Stimulated activated CD4-positive, alpha-beta T cell treated with anti-CD3 and anti-CD28 coated beads, Interleukin-1b, Interleukin-23, amount 100 ng/mL, for 24 hours (primary cell): Measurements from ENCODE around the gene LEO1.
"Not testable (repeated sequence)": the region's sequence is repeated elsewhere in the genome, so short reads cannot be mapped to it uniquely, and the experiment has no call there.

Experiments used
- DNase-seq, 4 experiments: peaks; one replicate each; pipeline ENCODE4 v3.0.0-alpha.2; 2020; ENCODE audit warnings: low read depth in 4 of 4, low spot score in 1 of 4

LEO1 gene

GRCh38 chr15:52004806-52005205 lies 33.2 kb upstream of the LEO1 start:
- no peak for DNase-seq

DNA sequence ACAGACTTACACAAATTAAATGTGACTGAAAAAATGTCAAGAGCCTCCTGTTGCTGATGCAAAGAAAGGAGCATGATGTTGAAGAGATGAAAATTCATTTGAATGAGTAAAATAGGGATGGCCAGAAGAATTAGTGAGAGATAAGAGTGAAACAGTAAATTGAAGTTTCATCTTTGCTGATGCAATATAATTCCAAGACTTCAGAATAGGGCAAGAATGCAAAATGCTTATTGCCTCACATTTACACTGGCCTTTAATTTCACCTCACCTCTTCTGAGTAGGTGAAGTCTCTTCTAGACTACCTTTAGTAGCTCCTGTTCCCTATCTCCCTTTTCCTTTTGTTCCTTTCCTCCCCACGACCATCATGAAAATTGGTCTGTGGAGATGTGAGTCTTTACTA lies 32.1 kb upstream of the LEO1 start:
- DNase-seq: no peak

- not testable (repeated sequence) for DNase-seq
Observed at GRCh38 chr15:52003089-52003488, 31.5 kb upstream of the LEO1 start.

GRCh38 chr15:52002351-52002750 lies 30.8 kb upstream of the LEO1 start:
- no peak for DNase-seq

GRCh38 chr15:51992953-51993352 lies 21.4 kb upstream of the LEO1 start:
- no peak for DNase-seq

DNA sequence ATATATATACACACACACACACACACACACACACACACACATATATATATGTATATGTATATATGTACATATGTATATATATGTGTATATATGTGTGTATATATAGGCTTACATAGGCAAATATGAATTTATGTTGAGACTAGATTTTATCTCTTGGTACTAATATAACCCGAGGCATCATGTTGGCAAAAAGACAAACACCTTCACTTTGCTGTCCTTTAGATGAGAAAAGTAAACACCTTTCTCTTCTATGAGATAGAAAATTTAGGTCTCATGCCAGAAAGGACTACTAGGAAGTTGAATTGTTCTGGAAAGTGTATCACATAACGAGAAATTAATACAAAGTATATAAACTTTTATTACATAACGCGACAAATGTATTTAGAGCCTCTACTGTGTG lies 19.6 kb upstream of the LEO1 start:
- DNase-seq: no peak

DNA sequence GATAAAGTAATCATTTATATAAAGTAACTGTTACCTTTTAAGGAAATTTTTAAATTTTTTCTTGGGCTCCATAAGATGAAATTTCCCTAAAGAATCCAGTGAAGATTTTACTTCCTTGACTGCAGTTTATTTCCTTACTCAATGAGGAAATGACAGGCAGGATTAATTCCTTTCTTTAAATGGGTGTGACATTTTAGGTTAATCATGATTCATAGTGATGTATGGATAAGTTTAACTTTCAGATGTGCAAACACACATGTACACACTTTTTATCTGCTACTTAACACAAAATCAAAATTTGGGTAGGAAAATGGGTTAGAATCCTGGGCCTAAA lies 11.2 kb upstream of the LEO1 start:
- no peak for DNase-seq

DNA sequence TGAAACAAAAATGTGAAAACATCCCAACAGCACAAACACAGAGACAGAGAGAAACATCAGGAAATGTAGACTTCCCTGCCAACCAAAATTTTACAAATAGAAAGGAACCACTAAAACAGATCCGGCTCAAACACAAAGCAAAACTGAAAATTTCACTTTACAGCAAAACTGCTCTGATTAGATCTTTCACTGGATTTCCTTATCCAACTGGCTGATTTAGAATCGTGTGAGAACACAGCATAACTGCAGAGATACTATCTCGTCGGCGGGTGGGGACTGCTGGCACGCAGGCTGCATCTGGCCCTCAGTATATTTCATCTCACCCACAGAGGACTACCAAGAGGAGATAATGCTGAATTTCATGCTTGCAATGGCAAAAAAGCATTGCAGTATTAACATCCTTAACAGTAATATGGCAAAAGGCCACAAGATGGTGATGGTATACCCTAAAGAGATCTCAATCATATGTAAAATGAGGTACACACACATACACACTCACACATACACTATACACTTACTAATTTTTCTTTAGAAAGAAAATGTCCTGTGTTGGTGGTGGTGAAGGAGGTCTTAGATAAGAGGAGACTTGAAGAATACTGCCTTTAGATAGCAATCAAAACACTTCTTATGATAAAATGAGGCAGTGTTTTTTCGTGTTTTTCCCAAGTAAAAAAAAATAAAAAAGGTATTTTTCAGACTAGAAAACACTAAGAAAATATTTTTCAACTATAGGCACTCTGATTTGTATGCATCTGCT lies 10.6 kb upstream of the LEO1 start:
- DNase-seq: peak in 1 of 4 experiments; percentile 14

DNA sequence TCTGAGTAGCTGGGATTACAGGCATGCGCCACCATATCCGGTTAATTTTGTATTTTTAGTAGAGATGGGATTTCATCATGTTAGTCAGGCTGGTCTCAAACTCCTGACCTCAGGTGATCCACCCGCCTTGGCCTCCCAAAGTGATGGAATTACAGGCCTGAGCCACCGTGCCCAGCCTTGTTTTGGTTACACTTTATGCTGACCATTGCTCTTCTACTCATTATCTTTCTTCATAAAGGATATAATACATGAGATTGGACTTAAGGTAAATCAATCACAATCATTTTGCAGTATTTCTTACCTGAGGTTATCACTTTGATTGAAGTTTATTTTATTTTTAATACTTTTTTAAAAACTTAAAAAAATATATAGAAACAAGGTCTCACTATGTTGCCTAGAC lies 2.2 kb upstream of the LEO1 start:
- no peak for DNase-seq

DNA sequence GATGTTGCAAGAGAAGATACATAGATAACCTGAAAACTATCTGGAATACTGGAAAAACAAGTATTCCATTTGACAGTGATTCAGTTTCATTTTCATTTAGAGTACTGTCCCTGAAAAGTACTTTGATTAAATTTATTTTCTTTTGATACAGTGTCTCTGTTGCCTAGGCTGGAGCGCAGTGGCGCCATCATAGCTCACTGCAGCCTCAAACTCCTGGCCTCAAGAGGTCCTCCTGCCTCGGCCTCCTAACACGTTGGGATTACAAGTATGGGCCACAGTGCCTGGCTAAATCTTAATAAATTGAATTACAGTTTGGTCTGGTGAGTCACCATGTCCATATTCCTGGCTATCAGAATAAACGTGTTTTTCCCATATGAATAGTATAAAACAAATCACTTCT lies 1.6 kb upstream of the LEO1 start:
- no peak for DNase-seq

GRCh38 chr15:51971032-51971374 lies 575 bp downstream of the LEO1 start:
- DNase-seq: no peak

GRCh38 chr15:51970132-51970817 lies 1.3 kb downstream of the LEO1 start:
- DNase-seq: no peak

DNA sequence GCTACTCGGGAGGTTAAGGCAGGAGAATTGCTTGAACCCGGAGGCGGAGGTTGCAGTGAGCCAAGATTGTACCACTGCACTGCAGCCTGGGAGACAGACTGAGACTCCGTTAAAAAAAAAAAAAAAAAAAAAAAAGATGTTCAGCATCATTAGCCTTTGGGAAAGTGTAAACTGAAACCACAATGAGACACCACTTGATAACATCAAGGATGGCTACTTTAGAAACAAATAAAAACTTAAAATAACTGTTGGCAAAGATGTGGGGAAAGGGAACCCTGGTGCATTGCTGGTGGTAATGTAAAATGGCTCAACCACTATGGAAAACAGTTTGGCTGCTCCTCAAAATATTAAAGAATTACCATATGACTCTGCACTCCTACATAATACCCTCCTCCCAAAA lies 1.9 kb downstream of the LEO1 start:
- DNase-seq: no peak

- no peak for DNase-seq
Observed at GRCh38 chr15:51967583-51967982, 4.0 kb downstream of the LEO1 start.

DNA sequence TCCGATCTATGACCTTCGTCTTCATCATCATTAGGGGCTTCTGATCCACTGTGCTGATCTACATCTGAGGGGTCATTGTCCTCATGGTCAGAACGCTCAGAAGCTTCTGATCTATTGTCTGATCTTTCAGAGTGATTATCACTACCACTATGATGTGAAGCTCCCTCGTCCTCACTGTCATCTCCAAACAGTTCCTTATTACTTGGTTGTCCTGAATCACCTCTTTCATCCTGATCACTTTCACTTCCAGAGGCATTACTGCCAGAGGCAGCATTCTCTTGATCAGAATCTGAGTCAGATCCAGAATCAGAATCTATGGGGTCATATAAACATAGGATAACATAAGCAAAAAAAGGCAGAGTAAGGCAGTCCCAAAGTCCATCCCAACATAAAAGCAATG lies 5.4 kb downstream of the LEO1 start:
- DNase-seq: no peak

DNA sequence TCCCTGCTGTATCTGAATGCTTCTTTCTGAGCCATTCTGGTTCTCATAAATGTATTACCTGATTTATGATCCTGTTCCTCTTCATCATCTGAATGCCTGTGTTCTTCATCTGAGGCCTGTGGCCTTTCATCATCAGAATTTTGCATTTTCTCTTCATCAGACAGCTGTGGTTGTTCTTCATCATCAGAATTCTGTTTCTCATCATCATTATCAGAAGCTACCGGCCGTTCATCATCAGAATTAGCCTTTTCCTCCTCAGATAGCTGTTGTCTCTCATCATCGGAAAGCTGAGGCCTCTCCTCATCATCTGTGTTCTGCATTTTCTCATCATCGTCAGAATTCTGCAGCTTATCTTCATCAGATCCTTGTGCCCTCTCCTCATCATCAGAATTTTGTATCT lies 5.9 kb downstream of the LEO1 start:
- no peak for DNase-seq

DNA sequence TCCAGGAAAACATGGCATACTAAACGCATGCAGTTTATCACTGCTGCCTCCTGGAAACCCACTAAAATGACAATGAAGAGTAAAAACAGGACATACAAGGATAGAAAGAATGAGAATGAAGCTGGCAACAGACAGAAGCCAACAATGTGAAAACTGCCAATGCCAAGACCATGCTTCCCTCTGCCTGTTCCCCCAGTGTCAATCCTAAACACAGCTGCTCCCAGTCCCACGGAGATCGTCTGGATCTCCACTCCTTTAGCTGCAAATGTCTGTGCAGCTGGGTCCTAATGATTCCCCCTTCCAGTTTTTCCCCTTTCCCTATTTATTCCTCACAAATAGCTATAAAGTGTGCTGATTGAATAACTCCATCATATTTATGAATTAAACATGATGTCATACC lies 16.1 kb downstream of the LEO1 start:
- DNase-seq: no peak

DNA sequence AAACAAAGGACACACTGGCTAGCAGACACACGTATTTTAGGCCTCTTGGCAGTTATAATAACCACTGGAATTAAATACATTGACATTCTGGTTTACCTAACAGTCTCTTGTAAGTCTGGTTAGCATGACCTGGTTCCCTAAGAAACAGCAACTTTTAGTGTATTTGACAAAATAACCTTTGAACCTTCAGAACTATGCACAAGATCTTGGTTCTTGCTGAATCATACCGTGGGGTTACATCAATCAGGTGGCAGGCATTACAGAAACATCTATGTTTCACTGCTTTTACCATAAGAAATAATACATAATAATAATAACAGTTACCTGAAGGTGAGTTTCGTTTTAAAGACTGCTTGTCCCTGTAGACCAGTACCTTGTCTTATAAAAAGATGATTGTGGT lies 18.8 kb downstream of the LEO1 start:
- no peak for DNase-seq

GRCh38 chr15:51947124-51947523 lies 24.5 kb downstream of the LEO1 start:
- DNase-seq: no peak

DNA sequence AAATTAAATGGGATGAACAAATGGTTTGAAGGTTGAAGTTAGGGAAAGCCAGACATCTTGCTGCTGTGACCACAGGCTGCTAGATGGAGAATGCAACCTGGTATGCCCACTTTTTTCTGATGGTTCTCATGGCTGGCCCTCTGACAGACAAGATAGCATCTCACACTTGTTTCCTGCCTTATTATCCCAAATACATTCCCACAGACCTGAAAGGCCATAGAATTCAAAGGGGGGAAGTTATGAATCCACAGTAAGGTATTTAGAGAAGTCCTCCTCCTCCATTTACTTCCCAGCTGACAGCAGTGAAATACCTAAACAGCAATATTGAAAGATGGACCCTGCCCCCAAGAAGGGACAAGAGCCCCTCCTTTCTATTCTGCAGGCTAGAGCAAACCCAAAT lies 32.4 kb downstream of the LEO1 start:
- DNase-seq: no peak

DNA sequence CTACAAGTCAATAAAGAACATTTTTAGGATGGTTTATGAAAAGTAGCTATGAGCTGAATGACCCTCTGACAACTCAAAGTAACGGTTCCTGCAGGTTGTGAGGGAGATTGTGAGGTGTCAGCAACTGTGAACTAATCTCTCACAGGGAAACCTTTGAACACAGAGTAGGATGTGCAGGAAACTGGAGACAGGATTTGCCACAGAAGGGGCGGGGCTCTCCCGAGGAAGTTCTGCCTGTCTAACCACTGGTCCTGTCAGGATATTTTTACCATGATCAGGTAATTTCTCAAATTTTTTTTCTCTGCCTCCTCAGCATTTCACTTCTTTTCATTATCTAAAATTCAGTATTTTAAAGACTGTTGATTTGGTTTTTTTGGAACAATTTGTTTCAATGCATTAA lies 33.3 kb downstream of the LEO1 start:
- no peak for DNase-seq

GRCh38 chr15:51936105-51936478 lies 35.5 kb downstream of the LEO1 start:
- DNase-seq: no peak

- DNase-seq: no peak
Observed at GRCh38 chr15:51935466-51936104, 36.0 kb downstream of the LEO1 start.
